GM21423 (cell line): ENCODE measurements around the gene RBM3.
"Not testable (repeated sequence)": the region's sequence is repeated elsewhere in the genome, so short reads cannot be mapped to it uniquely, and the experiment has no call there.

Source experiments
- ATAC-seq: cut with Tn5 transposase; IDR thresholded peaks from one replicate; pipeline ENCODE4 v1.9.1; 2021; ENCODE audit warnings: mild to moderate bottlenecking, moderate library complexity; ENCODE audit not compliant: unreplicated experiment

Gene RBM3

GRCh38 chrX:48574270-48575266, at the start of gene RBM3:
Gene RBM3 (plus strand): TSS chrX:48574484. CDS start chrX:48575181, 697 bp downstream.
- peak; percentile 91 for ATAC-seq

GRCh38 chrX:48525853-48526252, 48.4 kb upstream of the RBM3 start:
- ATAC-seq: not testable (repeated sequence)

- ATAC-seq: no peak
Measured at GRCh38 chrX:48530736-48531135, 43.5 kb upstream of the RBM3 start.

- ATAC-seq: no peak
Measured at GRCh38 chrX:48531358-48531959, 42.8 kb upstream of the RBM3 start.

- ATAC-seq: no peak
Measured at GRCh38 chrX:48532161-48532560, 42.1 kb upstream of the RBM3 start.

- ATAC-seq: no peak
Measured at GRCh38 chrX:48533165-48533564, 41.1 kb upstream of the RBM3 start.

- ATAC-seq: no peak
Measured at GRCh38 chrX:48538641-48539344, 35.5 kb upstream of the RBM3 start.

GRCh38 chrX:48539345-48540027, 34.8 kb upstream of the RBM3 start, which contains the start of gene TBC1D25:
Gene TBC1D25 (plus strand): TSS chrX:48539714. CDS start chrX:48539798, 84 bp downstream.
- peak; percentile 80 for ATAC-seq

GRCh38 chrX:48540028-48540375, 34.3 kb upstream of the RBM3 start:
- peak; percentile 22 for ATAC-seq

- ATAC-seq: no peak
Measured at GRCh38 chrX:48540480-48540879, 33.8 kb upstream of the RBM3 start.

- ATAC-seq: no peak
Measured at GRCh38 chrX:48541140-48541814, 33.0 kb upstream of the RBM3 start.

- ATAC-seq: no peak
Measured at GRCh38 chrX:48548871-48549270, 25.4 kb upstream of the RBM3 start.

- ATAC-seq: not testable (repeated sequence)
Measured at GRCh38 chrX:48555731-48556325, 18.5 kb upstream of the RBM3 start.

GRCh38 chrX:48558271-48558670, 16.0 kb upstream of the RBM3 start:
- no peak for ATAC-seq

- no peak for ATAC-seq
Measured at GRCh38 chrX:48559636-48560035, 14.6 kb upstream of the RBM3 start.

GRCh38 chrX:48560056-48560455, 14.2 kb upstream of the RBM3 start:
- ATAC-seq: no peak

- ATAC-seq: no peak
Measured at GRCh38 chrX:48560681-48561080, 13.6 kb upstream of the RBM3 start.

GRCh38 chrX:48569958-48570357, 4.3 kb upstream of the RBM3 start:
- no peak for ATAC-seq

- no peak for ATAC-seq
Measured at GRCh38 chrX:48573690-48574269, 504 bp upstream of the RBM3 start.

- ATAC-seq: no peak
Measured at GRCh38 chrX:48575642-48576041, 1.4 kb downstream of the RBM3 start.
